Neural crest cell (in vitro differentiated cells): ENCODE measurements around the gene KRTAP4-5. TPM values are rescaled to one million over a fixed set of nuclear protein-coding genes. Genes with fewer than 3 reads are reported as not detected.
"Not testable (repeated sequence)": the region's sequence is repeated elsewhere in the genome, so short reads cannot be mapped to it uniquely, and the experiment has no call there.

Experiments used
- DNase-seq: peaks from one replicate; pipeline ENCODE4 v3.0.0; 2021; ENCODE audit warnings: low read depth, mixed read lengths, low spot score
- H3K27ac Mint-ChIP-seq: one replicate; pipeline ENCODE4 v1.8.0; 2021; ENCODE audit warnings: mild to moderate bottlenecking, mixed read lengths; ENCODE audit not compliant: unreplicated experiment
- H3K27me3 Mint-ChIP-seq: 2 replicates; pipeline ENCODE4 v1.8.0; 2021; ENCODE audit warnings: low read depth, mild to moderate bottlenecking, mixed read lengths
- H3K36me3 Mint-ChIP-seq: 2 replicates; pipeline ENCODE4 v1.8.0; 2021; ENCODE audit warnings: low read depth, mild to moderate bottlenecking, mixed read lengths
- H3K4me1 Mint-ChIP-seq: 2 replicates; pipeline ENCODE4 v1.8.0; 2021; ENCODE audit warnings: mixed read lengths
- H3K4me3 Mint-ChIP-seq: one replicate; pipeline ENCODE4 v1.8.0; 2021; ENCODE audit warnings: mild to moderate bottlenecking, mixed read lengths
- H3K9me3 Mint-ChIP-seq: 2 replicates; pipeline ENCODE4 v1.8.0; 2021; ENCODE audit warnings: mixed read lengths
- total RNA-seq: library from RNA; stranded (reverse); gene quantifications from 2 replicates; pipeline ENCODE4 v1.2.1, GENCODE V29; 2021
- TF ChIP-seq, protein P1 (sequence below): fragments of 200-600 bp; sonication (generic); conservative IDR thresholded peaks from 2 replicates; pipeline ENCODE4 v1.5.0; 2021; ENCODE audit warnings: antibody characterized with exemption, mild to moderate bottlenecking

KRTAP4-5 gene
- total RNA-seq, 1 donor from 2014 or later = not detected

DNA sequence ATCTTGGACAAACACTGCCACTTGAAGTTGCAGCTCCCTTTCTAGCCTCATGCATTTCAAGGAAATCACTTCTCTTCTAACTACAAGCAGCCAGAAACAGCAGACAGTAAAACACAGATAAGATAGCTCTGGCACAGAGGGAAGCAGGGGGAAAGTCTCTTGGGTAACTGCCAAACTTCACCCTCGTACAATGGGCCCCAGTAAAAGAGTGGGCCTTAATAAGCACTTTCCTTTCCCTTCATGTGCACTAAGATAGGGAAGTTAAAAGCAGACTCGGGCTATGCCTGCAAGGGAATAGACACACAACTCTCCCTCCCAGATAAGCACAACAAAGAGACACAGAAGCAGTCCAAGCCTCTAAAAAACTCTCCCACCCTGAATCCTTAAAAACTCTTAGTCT, 4.2 kb upstream of the KRTAP4-5 start:
- Mint-ChIP-seq H3K9me3 (no peaks in the 10 kb centered on the region), H3K4me1 (no peaks in the 10 kb centered on the region)

GRCh38 chr17:41151525-41151924, 1.9 kb upstream of the KRTAP4-5 start:
- no peak for DNase-seq
- TF ChIP-seq, protein P1, sequence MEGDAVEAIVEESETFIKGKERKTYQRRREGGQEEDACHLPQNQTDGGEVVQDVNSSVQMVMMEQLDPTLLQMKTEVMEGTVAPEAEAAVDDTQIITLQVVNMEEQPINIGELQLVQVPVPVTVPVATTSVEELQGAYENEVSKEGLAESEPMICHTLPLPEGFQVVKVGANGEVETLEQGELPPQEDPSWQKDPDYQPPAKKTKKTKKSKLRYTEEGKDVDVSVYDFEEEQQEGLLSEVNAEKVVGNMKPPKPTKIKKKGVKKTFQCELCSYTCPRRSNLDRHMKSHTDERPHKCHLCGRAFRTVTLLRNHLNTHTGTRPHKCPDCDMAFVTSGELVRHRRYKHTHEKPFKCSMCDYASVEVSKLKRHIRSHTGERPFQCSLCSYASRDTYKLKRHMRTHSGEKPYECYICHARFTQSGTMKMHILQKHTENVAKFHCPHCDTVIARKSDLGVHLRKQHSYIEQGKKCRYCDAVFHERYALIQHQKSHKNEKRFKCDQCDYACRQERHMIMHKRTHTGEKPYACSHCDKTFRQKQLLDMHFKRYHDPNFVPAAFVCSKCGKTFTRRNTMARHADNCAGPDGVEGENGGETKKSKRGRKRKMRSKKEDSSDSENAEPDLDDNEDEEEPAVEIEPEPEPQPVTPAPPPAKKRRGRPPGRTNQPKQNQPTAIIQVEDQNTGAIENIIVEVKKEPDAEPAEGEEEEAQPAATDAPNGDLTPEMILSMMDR = no peak
- Mint-ChIP-seq H3K27ac (no peak overlapping the region), H3K27me3 (peaks cover 36% of the 10 kb centered on the region), H3K36me3 (no peaks in the 10 kb centered on the region), H3K4me3 (no peak overlapping the region), H3K4me1 (no peaks in the 10 kb centered on the region), H3K9me3 (no peaks in the 10 kb centered on the region)

More for the DNA sequence above, 4.2 kb upstream of the KRTAP4-5 start:
- DNase-seq = no peak
- TF ChIP-seq, protein P1 = no peak
- H3K27me3 Mint-ChIP-seq = peaks cover 34% of the 10 kb centered on the region
- no peak overlapping the region for H3K27ac Mint-ChIP-seq
- no peaks in the 10 kb centered on the region for H3K36me3 Mint-ChIP-seq
- H3K4me3 Mint-ChIP-seq = no peak overlapping the region

DNA sequence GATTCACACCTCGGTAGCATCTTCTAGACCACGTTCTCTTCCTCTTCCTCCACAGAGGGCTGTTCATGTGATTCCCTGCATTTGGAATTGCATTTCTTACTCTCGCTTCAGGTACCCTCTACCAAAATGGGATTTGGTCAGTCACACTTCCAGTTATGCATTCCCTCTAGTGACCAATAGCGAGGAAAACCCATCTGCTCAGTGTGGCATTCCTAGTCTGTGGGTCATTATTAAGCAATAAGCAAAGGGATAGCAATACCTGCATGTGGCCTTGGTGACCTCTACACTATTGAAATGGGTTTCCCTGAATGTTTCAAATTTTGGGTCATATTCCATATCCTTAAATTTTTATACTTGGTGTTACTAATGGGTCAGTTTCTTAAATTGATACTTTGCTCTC, 401 bp upstream of the KRTAP4-5 start:
- no peaks in the 10 kb centered on the region for H3K36me3 Mint-ChIP-seq
- no peak for DNase-seq
- peaks cover 32% of the 10 kb centered on the region for H3K27me3 Mint-ChIP-seq
- TF ChIP-seq, protein P1 = no peak
- H3K27ac Mint-ChIP-seq = no peak overlapping the region
- H3K4me3 Mint-ChIP-seq = no peak overlapping the region
- H3K4me1 Mint-ChIP-seq = no peaks in the 10 kb centered on the region
- H3K9me3 Mint-ChIP-seq = no peaks in the 10 kb centered on the region

DNA sequence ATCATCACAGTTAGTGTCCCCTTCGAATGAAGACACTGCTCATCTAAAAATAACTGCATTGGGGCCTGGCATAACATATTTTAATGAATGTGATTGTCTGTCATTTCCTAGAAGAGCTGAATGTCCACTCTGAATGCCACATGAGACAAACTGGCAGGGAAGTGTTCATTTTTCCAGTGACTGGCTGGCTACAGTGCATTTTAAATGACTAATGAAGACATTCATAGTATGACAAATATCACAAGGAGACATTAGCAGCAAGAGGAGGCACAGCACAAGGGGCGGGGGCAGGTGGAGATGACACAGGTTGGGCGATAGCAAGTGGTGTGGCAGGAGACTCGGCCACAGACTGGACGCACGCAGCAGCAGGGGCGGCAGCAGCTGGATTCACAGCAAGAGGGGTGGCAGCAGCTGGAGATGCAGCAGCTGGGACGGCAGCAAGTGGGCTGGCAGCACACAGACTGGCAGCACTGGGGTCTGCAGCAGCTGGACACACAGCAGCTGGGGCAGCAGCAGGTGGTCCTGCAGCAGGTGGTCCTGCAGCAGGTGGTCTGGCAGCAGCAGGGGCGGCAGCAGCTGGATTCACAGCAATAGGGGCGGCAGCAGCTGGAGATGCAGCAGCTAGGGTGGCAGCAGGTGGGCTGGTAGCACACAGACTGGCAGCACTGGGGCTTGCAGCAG, 514 bp downstream of the KRTAP4-5 start:
- not testable (repeated sequence) for DNase-seq, H3K27ac Mint-ChIP-seq, H3K36me3 Mint-ChIP-seq, H3K4me1 Mint-ChIP-seq, H3K9me3 Mint-ChIP-seq, H3K4me3 Mint-ChIP-seq
- peaks cover 26% of the 10 kb centered on the region for H3K27me3 Mint-ChIP-seq

DNA sequence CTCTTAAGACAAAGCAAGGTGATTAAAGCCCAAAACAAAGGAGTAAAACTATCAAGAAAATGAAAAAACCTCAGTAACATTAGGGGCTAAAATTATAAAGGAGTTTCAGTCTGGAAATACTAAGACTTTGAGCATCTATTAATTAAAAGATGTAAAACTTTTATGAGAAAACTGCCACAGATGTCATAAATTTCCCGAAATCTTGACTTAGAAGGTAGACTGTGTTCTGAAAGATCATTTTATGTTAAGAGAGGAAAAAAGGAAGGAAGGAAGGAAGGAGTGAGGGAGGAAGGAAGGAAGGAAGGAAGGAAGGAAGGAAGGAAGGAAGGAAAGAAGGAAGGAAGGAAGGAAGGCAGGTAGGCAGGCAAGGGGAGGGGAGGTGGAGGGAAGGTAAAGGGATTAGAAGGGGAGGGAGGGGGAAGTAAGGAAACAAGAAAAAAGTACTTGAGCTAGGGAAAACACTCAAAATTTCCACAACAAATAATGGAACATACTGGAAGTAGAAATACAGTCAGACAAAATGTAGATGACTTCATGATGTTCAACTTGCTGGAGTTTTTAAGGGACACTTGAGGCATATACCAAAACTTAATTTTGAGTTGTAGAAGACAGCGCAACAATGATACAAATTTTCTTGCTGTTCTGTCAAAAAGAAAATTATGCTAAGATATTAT, 2.0 kb downstream of the KRTAP4-5 start:
- no peak overlapping the region for H3K4me3 Mint-ChIP-seq
- H3K27me3 Mint-ChIP-seq = peaks cover 17% of the 10 kb centered on the region
- no peak for DNase-seq
- H3K36me3 Mint-ChIP-seq = peaks cover 4% of the 10 kb centered on the region
- H3K9me3 Mint-ChIP-seq = peaks cover 7% of the 10 kb centered on the region
- TF ChIP-seq, protein P1 = no peak
- no peaks in the 10 kb centered on the region for H3K4me1 Mint-ChIP-seq
- H3K27ac Mint-ChIP-seq = no peak overlapping the region

GRCh38 chr17:41145261-41145660, 4.4 kb downstream of the KRTAP4-5 start:
- no peak for DNase-seq
- no peak overlapping the region for H3K27ac Mint-ChIP-seq
- H3K36me3 Mint-ChIP-seq = peaks cover 10% of the 10 kb centered on the region
- TF ChIP-seq, protein P1 = no peak
- H3K9me3 Mint-ChIP-seq = peaks cover 18% of the 10 kb centered on the region
- no peak overlapping the region for H3K4me3 Mint-ChIP-seq
- no peaks in the 10 kb centered on the region for H3K4me1 Mint-ChIP-seq
- H3K27me3 Mint-ChIP-seq = peaks cover 17% of the 10 kb centered on the region
